IMR-90 (cell line): ENCODE measurements around the gene ELMO1. TPM values are rescaled to one million over a fixed set of nuclear protein-coding genes. Genes with fewer than 3 reads are reported as not detected.

Experiments used
- ATAC-seq: fragments of 200-7000 bp; cut with Tn5 transposase; 2 replicates; pipeline ENCODE4 v1.9.1; 2020; ENCODE audit warnings: low read depth, mild to moderate bottlenecking, moderate library complexity
- BruUV-seq: library from RNA; stranded (reverse); fragments of 400-500 nt; replicated peaks from 2 replicates; lab custom pipeline; 2021; lab: Mats Ljungman, UMichigan
- CTCF ChIA-PET: fragments of 300-600 bp; formaldehyde crosslinking; extraction: SDS; loops from one replicate; lab custom pipeline; 2021; ENCODE audit warnings: antibody characterized with exemption; lab: Yijun Ruan, JAX
- POLR2A ChIA-PET: fragments of 300-600 bp; sonication (Branson Sonifier 250); formaldehyde crosslinking; loops from one replicate; lab custom pipeline; 2022; ENCODE audit warnings: antibody characterized with exemption; ENCODE audit not compliant: unreplicated experiment; lab: Charles Lee
- DNase-seq: peaks from one replicate; pipeline ENCODE4 v3.0.0; 2013
- H2AFZ ChIP-seq: replicated peaks from 2 replicates; pipeline ENCODE3; 2013; ENCODE audit warnings: low read length, mild to moderate bottlenecking; ENCODE audit not compliant: poor library complexity
- H2AK5ac ChIP-seq: 2 replicates; pipeline ENCODE4 v1.6.1; 2013; ENCODE audit warnings: low read depth, low read length, inconsistent platforms
- H2AK9ac ChIP-seq: replicated peaks from 2 replicates; pipeline ENCODE3; 2013; ENCODE audit warnings: mild to moderate bottlenecking, low read depth, low read length, moderate library complexity; ENCODE audit not compliant: poor library complexity
- H2BK120ac ChIP-seq: 2 replicates; pipeline ENCODE4 v1.6.1; 2013; ENCODE audit warnings: low read depth, low read length, inconsistent platforms
- H2BK15ac ChIP-seq: 3 replicates; pipeline ENCODE4 v1.6.1; 2013; ENCODE audit warnings: low read depth, low read length, inconsistent platforms
- H2BK20ac ChIP-seq: 2 replicates; pipeline ENCODE4 v1.6.1; 2013; ENCODE audit warnings: low read depth, mild to moderate bottlenecking, inconsistent platforms, low read length, moderate library complexity
- H2BK5ac ChIP-seq: 2 replicates; pipeline ENCODE4 v1.6.1; 2013; ENCODE audit warnings: mild to moderate bottlenecking, low read depth, low read length, inconsistent platforms; ENCODE audit not compliant: poor library complexity, severe bottlenecking
- H3K14ac ChIP-seq: replicated peaks from 2 replicates; pipeline ENCODE4 v1.6.1; 2013; ENCODE audit warnings: low read depth, low read length, inconsistent platforms
- H3K18ac ChIP-seq: 2 replicates; pipeline ENCODE4 v1.6.1; 2013; ENCODE audit warnings: low read depth, low read length, control low read depth
- H3K23ac ChIP-seq: 2 replicates; pipeline ENCODE4 v1.6.1; 2013; ENCODE audit warnings: low read depth, low read length, inconsistent platforms
- H3K27ac ChIP-seq: 2 replicates; pipeline ENCODE4 v1.5.1; 2013; ENCODE audit warnings: mild to moderate bottlenecking, control low read depth, low read length; ENCODE audit not compliant: insufficient read depth
- H3K27me3 ChIP-seq: 2 replicates; pipeline ENCODE4 v1.6.1; 2013; ENCODE audit warnings: low read length; ENCODE audit not compliant: control insufficient read depth, insufficient read depth
- H3K36me3 ChIP-seq: 2 replicates; pipeline ENCODE4 v1.6.1; 2013; ENCODE audit warnings: low read length, mixed read lengths; ENCODE audit not compliant: control insufficient read depth, insufficient read depth
- H3K4ac ChIP-seq: 2 replicates; pipeline ENCODE4 v1.6.1; 2013; ENCODE audit warnings: low read depth, low read length, inconsistent platforms
- H3K4me1 ChIP-seq: 2 replicates; pipeline ENCODE4 v1.6.1; 2013; ENCODE audit warnings: low read length, mixed read lengths; ENCODE audit not compliant: control insufficient read depth, insufficient read depth
- H3K4me2 ChIP-seq: 2 replicates; pipeline ENCODE4 v1.6.1; 2013; ENCODE audit warnings: low read depth, mild to moderate bottlenecking, control low read depth, low read length, moderate library complexity
- H3K4me3 ChIP-seq: 2 replicates; pipeline ENCODE4 v1.5.1; 2013; ENCODE audit warnings: low read depth, mild to moderate bottlenecking, control low read depth, low read length, moderate library complexity; ENCODE audit not compliant: insufficient read depth
- H3K56ac ChIP-seq: 2 replicates; pipeline ENCODE4 v1.6.1; 2013; ENCODE audit warnings: low read length, inconsistent platforms; ENCODE audit not compliant: insufficient read depth; ENCODE audit errors: extremely low read depth
- H3K79me1 ChIP-seq, 2 experiments: 2 replicates each; pipeline ENCODE4 v1.6.1; 2013; ENCODE audit warnings: low read length in 2 of 2, inconsistent platforms in 1 of 2, low read depth in 1 of 2
- H3K9ac ChIP-seq: 2 replicates; pipeline ENCODE4 v1.6.1; 2013; ENCODE audit warnings: low read depth, low read length, control low read depth
- H3K9me1 ChIP-seq: 2 replicates; pipeline ENCODE4 v1.6.1; 2013; ENCODE audit warnings: low read length, inconsistent platforms; ENCODE audit not compliant: insufficient read depth
- H3K9me3 ChIP-seq: 2 replicates; pipeline ENCODE4 v1.6.1; 2013; ENCODE audit warnings: low read length; ENCODE audit not compliant: control insufficient read depth, insufficient read depth
- H4K20me1 ChIP-seq: 2 replicates; pipeline ENCODE4 v1.6.1; 2013; ENCODE audit warnings: low read length, inconsistent platforms; ENCODE audit not compliant: insufficient read depth
- H4K5ac ChIP-seq: 2 replicates; pipeline ENCODE4 v1.6.1; 2013; ENCODE audit warnings: mild to moderate bottlenecking, low read depth, low read length, control low read depth
- H4K8ac ChIP-seq, 2 experiments: 2 replicates each; pipeline ENCODE4 v1.6.1; 2013; ENCODE audit warnings: low read depth in 2 of 2, low read length in 2 of 2, control low read depth in 1 of 2, inconsistent platforms in 1 of 2
- H4K91ac ChIP-seq: 2 replicates; pipeline ENCODE4 v1.6.1; 2013; ENCODE audit warnings: low read depth, low read length, inconsistent platforms; ENCODE audit not compliant: insufficient read depth
- BHLHE40 ChIP-seq: fragments of 150-350 bp; IDR thresholded peaks from 2 replicates; pipeline ENCODE4 v1.6.1; 2016; ENCODE audit warnings: mild to moderate bottlenecking, low read depth, low read length
- CEBPB ChIP-seq: IDR thresholded peaks from 2 replicates; pipeline ENCODE4 v1.6.1; 2012; ENCODE audit warnings: low read depth, low read length, improper control_type of control experiment
- FOS ChIP-seq: fragments of 150-350 bp; IDR thresholded peaks from 2 replicates; pipeline ENCODE4 v1.6.1; 2016; ENCODE audit warnings: low read depth, low read length
- MAFK ChIP-seq: IDR thresholded peaks from 2 replicates; pipeline ENCODE4 v1.6.1; 2012; ENCODE audit warnings: low read depth, low read length, improper control_type of control experiment
- MAZ ChIP-seq: IDR thresholded peaks from 2 replicates; pipeline ENCODE4 v1.6.1; 2012; ENCODE audit warnings: low read depth, mild to moderate bottlenecking, low read length, improper control_type of control experiment, moderate library complexity, borderline replicate concordance
- MXI1 ChIP-seq: IDR thresholded peaks from 2 replicates; pipeline ENCODE4 v1.6.1; 2012; ENCODE audit warnings: low read depth, mild to moderate bottlenecking, low read length, moderate library complexity, borderline replicate concordance
- NFE2L2 ChIP-seq: fragments of 150-350 bp; IDR thresholded peaks from 2 replicates; pipeline ENCODE4 v1.6.1; 2016; ENCODE audit warnings: low read depth, mild to moderate bottlenecking, low read length
- POLR2A ChIP-seq: IDR thresholded peaks from 2 replicates; pipeline ENCODE4 v1.6.1; 2012; ENCODE audit warnings: mild to moderate bottlenecking, low read depth, low read length
- WGBS, 2 experiments: methylation state at CpG; one replicate each; pipeline versions ENCODE4 v1.1.5 to v1.1.7; 2013; ENCODE audit warnings: missing lambda C conversion rate in 2 of 2; ENCODE audit not compliant: insufficient read length in 1 of 2; ENCODE audit errors: extremely low coverage in 2 of 2; 5-methylcytosine and 5-hydroxymethylcytosine counted together
- dilution Hi-C: fragments of 300-500 bp; cut with HindIII; formaldehyde crosslinking; loops from one replicate; pipeline ENCODE4 v1.14.3; 2018; ENCODE audit warnings: low sequenced_read_pairs; ENCODE audit not compliant: unreplicated experiment
- in situ Hi-C: fragments of 300-500 bp; cut with MboI; formaldehyde crosslinking; loops from 3 replicates; pipeline ENCODE4 v1.14.3; 2019; ENCODE audit warnings: low sequenced_read_pairs, inconsistent platforms, mixed read lengths
- intact Hi-C: fragments of 100-400 bp; cut with micrococcal nuclease; formaldehyde crosslinking; loops from 2 replicates; pipeline ENCODE4 v1.10.0; 2022
- polyA plus RNA-seq, 3 experiments: library from polyadenylated mRNA; depleted of rRNA; stranded (reverse); fragments of >200 nt; gene quantifications; 2 replicates each; pipeline ENCODE4 v1.2.3, GENCODE V29; 2012; ENCODE audit warnings: low replicate concordance in 1 of 3
- total RNA-seq: library from RNA; depleted of rRNA; stranded (reverse); fragments of >200 nt; gene quantifications from 2 replicates; pipeline ENCODE4 v1.2.3, GENCODE V29; 2012
- TF ChIP-seq, protein P1 (sequence below): conservative IDR thresholded peaks from 2 replicates; pipeline ENCODE4 v1.5.1; 2012; ENCODE audit warnings: mild to moderate bottlenecking, low read depth, low read length, improper control_type of control experiment
- TF ChIP-seq, protein P2 (sequence below): fragments of 150-350 bp; IDR thresholded peaks from 2 replicates; pipeline ENCODE4 v1.6.1; 2016; ENCODE audit warnings: low read depth, mild to moderate bottlenecking, low read length, moderate library complexity, borderline replicate concordance

ELMO1 gene
- total and polyA plus RNA-seq, 2 of the 4 experiments (the other 2 are of a cell fraction) = 0.03 TPM; not detected in 1

DNA sequence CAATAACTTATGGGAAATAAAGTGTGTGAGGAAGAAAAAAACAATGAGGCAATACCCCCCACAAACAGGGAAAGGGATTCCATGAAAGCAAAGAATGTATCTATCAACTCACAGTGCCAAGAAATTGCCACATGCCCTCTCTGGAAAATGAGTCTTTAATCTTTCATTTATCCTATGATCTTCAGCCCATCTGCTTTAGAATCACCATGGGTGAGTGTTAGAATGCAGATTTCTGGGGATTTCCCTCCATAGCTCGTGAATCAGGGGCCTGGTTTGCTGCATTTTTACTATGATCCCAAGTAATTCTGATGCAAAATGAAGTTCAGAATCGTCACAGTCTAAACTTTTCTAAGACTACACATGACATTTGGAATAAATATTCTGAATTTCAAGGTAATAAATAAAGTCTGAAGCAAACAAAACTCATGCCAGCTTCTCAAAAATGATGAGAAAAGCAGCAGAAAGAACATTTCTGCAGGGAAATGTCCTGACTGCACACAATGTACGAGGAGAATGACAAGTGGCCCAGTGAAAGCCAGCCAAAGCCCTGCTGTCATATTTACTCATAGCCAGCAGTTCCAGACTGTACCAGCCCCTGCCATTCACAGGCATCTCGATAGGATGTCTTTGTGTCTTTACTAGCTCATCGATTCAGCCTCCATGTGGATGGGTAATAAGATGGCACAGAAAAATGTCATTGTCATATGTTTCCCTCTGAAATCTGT lies 167.1 kb downstream of the ELMO1 start:
- Histone ChIP-seq H3K23ac (no peak overlapping the region), H3K27me3 (no peaks in the 10 kb centered on the region), H3K4me2 (no peak overlapping the region), H3K4me1 (no peaks in the 10 kb centered on the region), H3K56ac (no peak overlapping the region), H2AFZ (no peak overlapping the region), H3K18ac (no peak overlapping the region), H3K36me3 (no peaks in the 10 kb centered on the region), H2BK20ac (no peak overlapping the region), H3K9me1 (no peaks in the 10 kb centered on the region), H3K27ac (no peak overlapping the region), H3K9ac (no peak overlapping the region), H2AK5ac (no peak overlapping the region), H3K14ac (no peak overlapping the region), H3K4ac (no peak overlapping the region), H4K8ac (no peak overlapping the region), H2BK15ac (no peak overlapping the region), H3K79me1 (no peaks in the 10 kb centered on the region), H4K91ac (no peak overlapping the region), H4K5ac (no peak overlapping the region), H4K20me1 (no peaks in the 10 kb centered on the region), H3K9me3 (peaks cover 19% of the 10 kb centered on the region), H2BK5ac (no peak overlapping the region), H3K4me3 (no peak overlapping the region), H2BK120ac (no peak overlapping the region), H2AK9ac (no peak overlapping the region)
- CTCF ChIA-PET = no interaction called here
- dilution Hi-C loops (no loop called here), intact Hi-C loops (no loop called here), in situ Hi-C loops (no loop called here)
- TF ChIP-seq BHLHE40 (no peak), MAFK (no peak), NFE2L2 (no peak), CEBPB (no peak), MXI1 (no peak), FOS (no peak), POLR2A (no peak), MAZ (no peak)
- TF ChIP-seq, protein P1, sequence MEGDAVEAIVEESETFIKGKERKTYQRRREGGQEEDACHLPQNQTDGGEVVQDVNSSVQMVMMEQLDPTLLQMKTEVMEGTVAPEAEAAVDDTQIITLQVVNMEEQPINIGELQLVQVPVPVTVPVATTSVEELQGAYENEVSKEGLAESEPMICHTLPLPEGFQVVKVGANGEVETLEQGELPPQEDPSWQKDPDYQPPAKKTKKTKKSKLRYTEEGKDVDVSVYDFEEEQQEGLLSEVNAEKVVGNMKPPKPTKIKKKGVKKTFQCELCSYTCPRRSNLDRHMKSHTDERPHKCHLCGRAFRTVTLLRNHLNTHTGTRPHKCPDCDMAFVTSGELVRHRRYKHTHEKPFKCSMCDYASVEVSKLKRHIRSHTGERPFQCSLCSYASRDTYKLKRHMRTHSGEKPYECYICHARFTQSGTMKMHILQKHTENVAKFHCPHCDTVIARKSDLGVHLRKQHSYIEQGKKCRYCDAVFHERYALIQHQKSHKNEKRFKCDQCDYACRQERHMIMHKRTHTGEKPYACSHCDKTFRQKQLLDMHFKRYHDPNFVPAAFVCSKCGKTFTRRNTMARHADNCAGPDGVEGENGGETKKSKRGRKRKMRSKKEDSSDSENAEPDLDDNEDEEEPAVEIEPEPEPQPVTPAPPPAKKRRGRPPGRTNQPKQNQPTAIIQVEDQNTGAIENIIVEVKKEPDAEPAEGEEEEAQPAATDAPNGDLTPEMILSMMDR = no peak
- TF ChIP-seq, protein P2, sequence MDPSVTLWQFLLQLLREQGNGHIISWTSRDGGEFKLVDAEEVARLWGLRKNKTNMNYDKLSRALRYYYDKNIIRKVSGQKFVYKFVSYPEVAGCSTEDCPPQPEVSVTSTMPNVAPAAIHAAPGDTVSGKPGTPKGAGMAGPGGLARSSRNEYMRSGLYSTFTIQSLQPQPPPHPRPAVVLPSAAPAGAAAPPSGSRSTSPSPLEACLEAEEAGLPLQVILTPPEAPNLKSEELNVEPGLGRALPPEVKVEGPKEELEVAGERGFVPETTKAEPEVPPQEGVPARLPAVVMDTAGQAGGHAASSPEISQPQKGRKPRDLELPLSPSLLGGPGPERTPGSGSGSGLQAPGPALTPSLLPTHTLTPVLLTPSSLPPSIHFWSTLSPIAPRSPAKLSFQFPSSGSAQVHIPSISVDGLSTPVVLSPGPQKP = no peak
- no CpG with 5 or more reads among the region's 5 CpGs for WGBS, 2 experiments
- DNase-seq (no peak), ATAC-seq (no peak)
- no TSS peak for BruUV-seq
- POLR2A ChIA-PET = no interaction called here
